H9 (cell line): Measurements from ENCODE around the gene FXR1. TPM values are rescaled to one million over a fixed set of nuclear protein-coding genes. Genes with fewer than 3 reads are reported as not detected.

Experiments
- DNase-seq: peaks from one replicate; pipeline ENCODE4 v3.0.0-alpha.2; 2017
- H2AFZ ChIP-seq: one replicate; pipeline ENCODE4 v1.6.1; 2013; ENCODE audit warnings: mild to moderate bottlenecking, low read length, control low read depth, moderate library complexity
- H2AK5ac ChIP-seq: 2 replicates; pipeline ENCODE4 v1.6.1; 2013; ENCODE audit warnings: low read length, control low read depth, mixed read lengths; ENCODE audit not compliant: insufficient read length
- H2BK120ac ChIP-seq: one replicate; pipeline ENCODE4 v1.6.1; 2013; ENCODE audit warnings: low read depth, mild to moderate bottlenecking, low read length, control low read depth, inconsistent platforms; ENCODE audit not compliant: poor library complexity, severe bottlenecking
- H2BK12ac ChIP-seq: 2 replicates; pipeline ENCODE4 v1.6.1; 2013; ENCODE audit warnings: low read length, control low read depth, mixed read lengths, low read depth; ENCODE audit not compliant: insufficient read length
- H2BK15ac ChIP-seq: 2 replicates; pipeline ENCODE4 v1.6.1; 2013; ENCODE audit warnings: low read depth, low read length, control low read depth
- H2BK20ac ChIP-seq: one replicate; pipeline ENCODE4 v1.6.1; 2013; ENCODE audit warnings: low read depth, mild to moderate bottlenecking, low read length, control low read depth, inconsistent platforms; ENCODE audit not compliant: poor library complexity, severe bottlenecking
- H2BK5ac ChIP-seq: 2 replicates; pipeline ENCODE4 v1.6.1; 2013; ENCODE audit warnings: low read length, control low read depth, mixed read lengths; ENCODE audit not compliant: insufficient read length
- H3K14ac ChIP-seq: 2 replicates; pipeline ENCODE4 v1.6.1; 2013; ENCODE audit warnings: low read length, control low read depth; ENCODE audit not compliant: insufficient read depth
- H3K18ac ChIP-seq: 2 replicates; pipeline ENCODE4 v1.6.1; 2013; ENCODE audit warnings: low read depth, mild to moderate bottlenecking, mixed read lengths, low read length, control low read depth; ENCODE audit not compliant: insufficient read length
- H3K23ac ChIP-seq: 2 replicates; pipeline ENCODE4 v1.6.1; 2013; ENCODE audit warnings: low read length, control low read depth, mixed read lengths, low read depth; ENCODE audit not compliant: insufficient read length
- H3K23me2 ChIP-seq: 2 replicates; pipeline ENCODE4 v1.6.1; 2013; ENCODE audit warnings: low read depth, mild to moderate bottlenecking, mixed read lengths, low read length, control low read depth; ENCODE audit not compliant: insufficient read length, poor library complexity, severe bottlenecking
- H3K27ac ChIP-seq: 2 replicates; pipeline ENCODE4 v1.5.1; 2013; ENCODE audit warnings: low read length, control low read depth, mixed read lengths, low read depth; ENCODE audit not compliant: insufficient read length
- H3K27me3 ChIP-seq: 2 replicates; pipeline ENCODE4 v1.6.1; 2013; ENCODE audit warnings: low read length, control low read depth, inconsistent platforms; ENCODE audit not compliant: insufficient read depth
- H3K4ac ChIP-seq: 2 replicates; pipeline ENCODE4 v1.6.1; 2013; ENCODE audit warnings: low read depth, mild to moderate bottlenecking, control low read depth, inconsistent platforms, low read length, moderate library complexity
- H3K4me1 ChIP-seq: 2 replicates; pipeline ENCODE4 v1.6.1; 2013; ENCODE audit warnings: low read length, control low read depth, inconsistent platforms; ENCODE audit not compliant: insufficient read depth
- H3K4me2 ChIP-seq: 2 replicates; pipeline ENCODE4 v1.6.1; 2013; ENCODE audit warnings: low read length, control low read depth, mixed read lengths; ENCODE audit not compliant: insufficient read length, insufficient read depth
- H3K56ac ChIP-seq: 2 replicates; pipeline ENCODE4 v1.6.1; 2013; ENCODE audit warnings: low read depth, mild to moderate bottlenecking, mixed read lengths, low read length, control low read depth; ENCODE audit not compliant: insufficient read length
- H3K79me1 ChIP-seq: 2 replicates; pipeline ENCODE4 v1.6.1; 2013; ENCODE audit warnings: low read depth, mild to moderate bottlenecking, moderate library complexity, low read length, control low read depth, inconsistent platforms; ENCODE audit not compliant: insufficient read depth, poor library complexity, severe bottlenecking
- H3K79me2 ChIP-seq: 2 replicates; pipeline ENCODE4 v1.6.1; 2013; ENCODE audit warnings: low read length, control low read depth, inconsistent platforms; ENCODE audit not compliant: insufficient read depth
- H3K9ac ChIP-seq: 2 replicates; pipeline ENCODE4 v1.6.1; 2013; ENCODE audit warnings: low read length, control low read depth, mixed read lengths; ENCODE audit not compliant: insufficient read length; ENCODE audit errors: extremely low read depth
- H3K9me3 ChIP-seq: one replicate; pipeline ENCODE4 v1.6.1; 2013; ENCODE audit warnings: low read depth, low read length, inconsistent platforms; ENCODE audit not compliant: control insufficient read depth
- H3T11ph ChIP-seq: one replicate; pipeline ENCODE4 v1.6.1; 2013; ENCODE audit warnings: mild to moderate bottlenecking, low read length, control low read depth, inconsistent platforms
- H4K20me1 ChIP-seq: one replicate; pipeline ENCODE4 v1.6.1; 2013; ENCODE audit not compliant: control insufficient read depth, insufficient read length, insufficient read depth
- H4K5ac ChIP-seq: 2 replicates; pipeline ENCODE4 v1.6.1; 2013; ENCODE audit warnings: low read depth, mild to moderate bottlenecking, mixed read lengths, low read length, control low read depth; ENCODE audit not compliant: insufficient read length
- H4K8ac ChIP-seq: replicated peaks from 2 replicates; pipeline ENCODE4 v1.6.1; 2013; ENCODE audit warnings: low read length, control low read depth, mixed read lengths, low read depth; ENCODE audit not compliant: insufficient read length
- H4K91ac ChIP-seq: 2 replicates; pipeline ENCODE4 v1.6.1; 2013; ENCODE audit warnings: low read depth, mild to moderate bottlenecking, moderate library complexity, mixed read lengths, low read length, control low read depth; ENCODE audit not compliant: insufficient read length
- H3K27ac Mint-ChIP-seq, 3 experiments: 2 replicates in 2 of 3; 3 replicates in 1 of 3; pipeline ENCODE4 v1.8.0; 2020 to 2021; ENCODE audit warnings: mixed read lengths in 3 of 3, mild to moderate bottlenecking in 1 of 3, moderate library complexity in 1 of 3
- H3K27me3 Mint-ChIP-seq: 2 replicates; pipeline ENCODE4 v1.8.0; 2021; ENCODE audit warnings: low read depth, mild to moderate bottlenecking, moderate library complexity, mixed read lengths
- H3K36me3 Mint-ChIP-seq, 3 experiments: 2 replicates in 2 of 3; 3 replicates in 1 of 3; pipeline ENCODE4 v1.8.0; 2020 to 2021; ENCODE audit warnings: low read depth in 3 of 3, mixed read lengths in 3 of 3; ENCODE audit not compliant: insufficient read depth in 1 of 3
- H3K4me1 Mint-ChIP-seq, 2 experiments: 2 replicates each; pipeline ENCODE4 v1.8.0; 2020; ENCODE audit warnings: mixed read lengths in 2 of 2
- H3K4me3 Mint-ChIP-seq, 2 experiments: 2 replicates in 1 of 2; 3 replicates in 1 of 2; pipeline ENCODE4 v1.8.0; 2020 to 2021; ENCODE audit warnings: mild to moderate bottlenecking in 2 of 2, mixed read lengths in 2 of 2, moderate library complexity in 1 of 2
- H3K9me3 Mint-ChIP-seq, 2 experiments: 2 replicates in 1 of 2; 3 replicates in 1 of 2; pipeline ENCODE4 v1.8.0; 2020; ENCODE audit warnings: mild to moderate bottlenecking in 2 of 2, mixed read lengths in 2 of 2, moderate library complexity in 1 of 2
- WGBS: extraction: QIAGEN DNeasy Blood & Tissue Kit; methylation state at CpG from one replicate; pipeline ENCODE4 v1.1.7; 2013; ENCODE audit warnings: missing lambda C conversion rate, low lambda C conversion rate, mixed read lengths; ENCODE audit not compliant: insufficient read length; ENCODE audit errors: extremely low coverage; 5-methylcytosine and 5-hydroxymethylcytosine counted together
- total RNA-seq: library from RNA; stranded (reverse); gene quantifications from 2 replicates; pipeline ENCODE4 v1.2.1, GENCODE V29; 2021
- TF ChIP-seq, protein P1 (sequence below): fragments of 200-600 bp; sonication (generic); conservative IDR thresholded peaks from 3 replicates; pipeline ENCODE4 v1.8.0; 2021; ENCODE audit warnings: antibody characterized with exemption, mild to moderate bottlenecking

The FXR1 gene
- total RNA-seq, 1 experiment from 2014 or later = 240 TPM

DNA sequence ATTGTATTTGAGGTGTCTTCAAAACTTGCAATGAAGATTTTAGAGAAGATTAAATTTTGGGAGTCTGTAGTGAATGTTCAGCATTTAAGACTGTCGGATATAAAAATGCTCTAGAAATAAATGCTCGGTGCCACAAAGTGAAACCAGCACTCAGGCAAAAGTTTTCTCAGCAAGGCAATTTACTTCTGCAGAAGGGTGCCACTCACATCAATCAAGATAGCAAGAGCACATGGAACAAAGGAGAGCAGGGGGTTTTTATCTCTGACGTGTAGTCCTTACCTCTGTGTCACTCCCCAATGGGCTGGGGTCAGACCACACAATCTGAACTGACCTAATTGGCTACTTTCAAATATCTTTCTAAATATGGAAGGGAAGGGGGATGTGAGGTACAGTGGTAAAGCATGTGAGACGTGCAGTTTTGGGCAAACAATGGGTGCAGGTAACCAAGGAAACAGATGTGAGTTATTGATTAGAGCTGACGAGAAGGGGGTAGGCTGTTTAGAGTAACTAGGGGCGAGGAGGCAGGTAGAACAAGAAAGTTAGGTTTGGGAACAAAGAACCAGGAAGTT is 23.4 kb upstream of the FXR1 start:
- Mint-ChIP-seq H3K27me3 (no peaks in the 10 kb centered on the region), H3K9me3 (peaks cover 17 to 20% of the 10 kb centered on the region in 2 experiments), H3K4me1 (peaks cover 0 to 4% of the 10 kb centered on the region in 2 experiments; a peak in 1 of 4 replicates), H3K27ac (no peak overlapping the region), H3K4me3 (no peak overlapping the region), H3K36me3 (peaks cover 7 to 19% (median 12%) of the 10 kb centered on the region in 3 experiments)
- no peak overlapping the region for H3K18ac ChIP-seq
- H3K4me2 ChIP-seq = no peak overlapping the region
- H2BK12ac ChIP-seq = no peak overlapping the region
- H3T11ph ChIP-seq = no peak overlapping the region
- no peaks in the 10 kb centered on the region for H3K4me1 ChIP-seq
- no peak overlapping the region for H3K23ac ChIP-seq
- no peak overlapping the region for H3K56ac ChIP-seq
- H3K27me3 ChIP-seq = no peaks in the 10 kb centered on the region
- H2BK5ac ChIP-seq = no peak overlapping the region
- no peak overlapping the region for H2BK120ac ChIP-seq
- no peaks in the 10 kb centered on the region for H4K20me1 ChIP-seq
- H4K8ac ChIP-seq = no peak overlapping the region
- H2BK20ac ChIP-seq = no peak overlapping the region
- no peak overlapping the region for H2AFZ ChIP-seq
- no peaks in the 10 kb centered on the region for H3K79me1 ChIP-seq
- H3K9me3 ChIP-seq = no peaks in the 10 kb centered on the region
- H3K14ac ChIP-seq = no peak overlapping the region
- no peak overlapping the region for H3K9ac ChIP-seq
- TF ChIP-seq, protein P1, sequence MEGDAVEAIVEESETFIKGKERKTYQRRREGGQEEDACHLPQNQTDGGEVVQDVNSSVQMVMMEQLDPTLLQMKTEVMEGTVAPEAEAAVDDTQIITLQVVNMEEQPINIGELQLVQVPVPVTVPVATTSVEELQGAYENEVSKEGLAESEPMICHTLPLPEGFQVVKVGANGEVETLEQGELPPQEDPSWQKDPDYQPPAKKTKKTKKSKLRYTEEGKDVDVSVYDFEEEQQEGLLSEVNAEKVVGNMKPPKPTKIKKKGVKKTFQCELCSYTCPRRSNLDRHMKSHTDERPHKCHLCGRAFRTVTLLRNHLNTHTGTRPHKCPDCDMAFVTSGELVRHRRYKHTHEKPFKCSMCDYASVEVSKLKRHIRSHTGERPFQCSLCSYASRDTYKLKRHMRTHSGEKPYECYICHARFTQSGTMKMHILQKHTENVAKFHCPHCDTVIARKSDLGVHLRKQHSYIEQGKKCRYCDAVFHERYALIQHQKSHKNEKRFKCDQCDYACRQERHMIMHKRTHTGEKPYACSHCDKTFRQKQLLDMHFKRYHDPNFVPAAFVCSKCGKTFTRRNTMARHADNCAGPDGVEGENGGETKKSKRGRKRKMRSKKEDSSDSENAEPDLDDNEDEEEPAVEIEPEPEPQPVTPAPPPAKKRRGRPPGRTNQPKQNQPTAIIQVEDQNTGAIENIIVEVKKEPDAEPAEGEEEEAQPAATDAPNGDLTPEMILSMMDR = no peak
- DNase-seq = no peak
- H4K5ac ChIP-seq = no peak overlapping the region
- no CpG with 5 or more reads among the region's 6 CpGs for WGBS
- no peak overlapping the region for H2AK5ac ChIP-seq
- no peak overlapping the region for H3K27ac ChIP-seq
- no peak overlapping the region for H4K91ac ChIP-seq
- no peak overlapping the region for H3K4ac ChIP-seq
- no peak overlapping the region for H2BK15ac ChIP-seq
- H3K79me2 ChIP-seq = no peaks in the 10 kb centered on the region
- no peaks in the 10 kb centered on the region for H3K23me2 ChIP-seq
